Measurements from ENCODE around the gene POLK.

DNA sequence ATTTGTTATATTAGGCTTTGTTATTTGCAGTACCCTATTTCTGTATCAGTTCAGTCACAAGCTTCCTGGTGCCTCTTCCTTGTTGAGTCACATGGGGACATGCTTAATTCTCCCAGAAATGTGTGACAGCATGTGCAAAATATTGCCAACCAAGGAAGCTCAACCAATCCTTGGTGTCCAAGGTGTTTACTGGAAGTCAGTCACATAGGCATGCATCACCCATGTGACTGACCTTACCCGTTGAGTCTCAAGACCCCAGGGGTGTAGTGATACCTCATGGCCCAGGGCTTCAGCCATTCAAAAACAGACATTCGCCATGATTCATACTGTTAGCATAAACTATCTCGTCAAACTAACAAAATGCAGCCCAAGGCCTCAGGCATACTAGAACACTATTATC lies 90.3 kb downstream of the POLK start:
- TF ChIP-seq, protein P1, sequence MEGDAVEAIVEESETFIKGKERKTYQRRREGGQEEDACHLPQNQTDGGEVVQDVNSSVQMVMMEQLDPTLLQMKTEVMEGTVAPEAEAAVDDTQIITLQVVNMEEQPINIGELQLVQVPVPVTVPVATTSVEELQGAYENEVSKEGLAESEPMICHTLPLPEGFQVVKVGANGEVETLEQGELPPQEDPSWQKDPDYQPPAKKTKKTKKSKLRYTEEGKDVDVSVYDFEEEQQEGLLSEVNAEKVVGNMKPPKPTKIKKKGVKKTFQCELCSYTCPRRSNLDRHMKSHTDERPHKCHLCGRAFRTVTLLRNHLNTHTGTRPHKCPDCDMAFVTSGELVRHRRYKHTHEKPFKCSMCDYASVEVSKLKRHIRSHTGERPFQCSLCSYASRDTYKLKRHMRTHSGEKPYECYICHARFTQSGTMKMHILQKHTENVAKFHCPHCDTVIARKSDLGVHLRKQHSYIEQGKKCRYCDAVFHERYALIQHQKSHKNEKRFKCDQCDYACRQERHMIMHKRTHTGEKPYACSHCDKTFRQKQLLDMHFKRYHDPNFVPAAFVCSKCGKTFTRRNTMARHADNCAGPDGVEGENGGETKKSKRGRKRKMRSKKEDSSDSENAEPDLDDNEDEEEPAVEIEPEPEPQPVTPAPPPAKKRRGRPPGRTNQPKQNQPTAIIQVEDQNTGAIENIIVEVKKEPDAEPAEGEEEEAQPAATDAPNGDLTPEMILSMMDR (IDR thresholded peaks at IDR 0.05) = no peak
- TF ChIP-seq POLR2A (IDR thresholded peaks at IDR 0.05) = no peak

Measured in breast epithelium (tissue), 3 donors.